ENCODE data around the gene SNX33. TPM values are rescaled to one million over a fixed set of nuclear protein-coding genes. Genes with fewer than 3 reads are reported as not detected.
A peak's percentile ranks its signal among the peaks of the same experiment; 100 is the strongest.

Gene SNX33
- total and polyA plus RNA-seq, 2 donors from 2014 or later, result 14.2 to 20.2 TPM

DNA sequence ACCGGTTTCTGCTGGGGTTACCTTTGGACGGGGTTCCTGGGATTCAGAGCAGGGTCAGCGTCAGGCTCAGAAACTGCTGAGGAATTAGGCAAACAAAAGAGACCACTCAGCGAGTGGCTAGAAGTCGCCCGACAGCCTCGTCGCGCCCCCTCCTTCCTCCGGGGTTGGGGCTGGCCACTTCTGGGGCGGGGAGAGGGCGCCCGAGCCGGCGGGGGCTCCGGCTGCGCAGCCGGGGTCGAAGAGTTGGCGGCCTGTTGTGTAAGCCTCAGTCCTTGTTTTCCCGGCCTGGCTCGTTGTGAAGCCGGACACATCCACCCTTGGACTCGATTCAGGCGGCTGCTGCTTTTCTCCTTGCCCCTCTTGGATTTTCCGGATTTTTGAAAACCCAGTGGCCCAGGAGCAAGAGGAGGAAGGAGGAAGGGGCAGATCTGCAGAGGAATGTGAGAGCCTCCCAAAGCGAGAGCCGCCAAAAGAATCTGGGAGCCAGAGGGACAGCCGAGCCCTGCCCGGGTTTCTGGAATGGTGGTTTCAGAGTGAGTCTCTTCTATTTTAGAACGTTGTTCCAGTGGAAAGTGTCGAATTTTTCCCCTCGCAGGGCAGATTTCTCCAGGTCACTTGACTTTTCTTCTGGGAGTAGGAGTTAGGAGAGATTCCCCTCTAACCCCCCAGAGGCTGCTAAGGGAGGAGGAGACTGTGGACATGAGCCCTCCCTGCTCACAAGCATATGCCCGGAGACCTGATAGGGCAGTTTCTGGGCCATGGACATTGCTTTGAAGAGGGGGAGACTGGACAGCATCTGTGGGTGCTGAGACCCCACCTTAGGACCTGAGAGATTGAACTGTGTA lies 666 bp downstream of the SNX33 start:
- Histone ChIP-seq H3K27me3 (ENCODE audit: control insufficient read depth, insufficient read depth, low read length) (no peaks in the 10 kb centered on the region), H3K36me3 (ENCODE audit: control insufficient read depth in 2 of 3, insufficient read depth in 3 of 3, low read length in 3 of 3) (peaks cover 0 to 6% (median 0%) of the 10 kb centered on the region in 3 donors), H3K4me1 (ENCODE audit: control insufficient read depth in 2 of 3, insufficient read depth in 2 of 3, low read depth in 1 of 3, low read length in 3 of 3) (peaks cover 0 to 51% (median 38%) of the 10 kb centered on the region in 3 donors), H3K9me3 (ENCODE audit: control insufficient read depth in 2 of 3, insufficient read depth in 1 of 3, low read length in 3 of 3) (no peaks in the 10 kb centered on the region), H3K4me3 (ENCODE audit: low read length in 3 of 3) (peak overlapping the region; percentile 84 to 96 (median 93)), H3K27ac (ENCODE audit: low read depth in 2 of 2, low read length in 2 of 2) (peak overlapping the region; percentile 96), H3K9ac (ENCODE audit: low read length in 3 of 3) (peak overlapping the region; percentile 75 to 99 (median 81))
- FAIRE-seq (no peak), DNase-seq (peak in 2 of 5 donors; percentile 64 to 87)
- intact Hi-C loops (cut with DNase I), result no loop called here
- TF ChIP-seq, protein P1, sequence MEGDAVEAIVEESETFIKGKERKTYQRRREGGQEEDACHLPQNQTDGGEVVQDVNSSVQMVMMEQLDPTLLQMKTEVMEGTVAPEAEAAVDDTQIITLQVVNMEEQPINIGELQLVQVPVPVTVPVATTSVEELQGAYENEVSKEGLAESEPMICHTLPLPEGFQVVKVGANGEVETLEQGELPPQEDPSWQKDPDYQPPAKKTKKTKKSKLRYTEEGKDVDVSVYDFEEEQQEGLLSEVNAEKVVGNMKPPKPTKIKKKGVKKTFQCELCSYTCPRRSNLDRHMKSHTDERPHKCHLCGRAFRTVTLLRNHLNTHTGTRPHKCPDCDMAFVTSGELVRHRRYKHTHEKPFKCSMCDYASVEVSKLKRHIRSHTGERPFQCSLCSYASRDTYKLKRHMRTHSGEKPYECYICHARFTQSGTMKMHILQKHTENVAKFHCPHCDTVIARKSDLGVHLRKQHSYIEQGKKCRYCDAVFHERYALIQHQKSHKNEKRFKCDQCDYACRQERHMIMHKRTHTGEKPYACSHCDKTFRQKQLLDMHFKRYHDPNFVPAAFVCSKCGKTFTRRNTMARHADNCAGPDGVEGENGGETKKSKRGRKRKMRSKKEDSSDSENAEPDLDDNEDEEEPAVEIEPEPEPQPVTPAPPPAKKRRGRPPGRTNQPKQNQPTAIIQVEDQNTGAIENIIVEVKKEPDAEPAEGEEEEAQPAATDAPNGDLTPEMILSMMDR (IDR thresholded peaks at IDR 0.05; ENCODE audit: borderline replicate concordance, extremely low read depth, insufficient read depth), result no peak

DNA sequence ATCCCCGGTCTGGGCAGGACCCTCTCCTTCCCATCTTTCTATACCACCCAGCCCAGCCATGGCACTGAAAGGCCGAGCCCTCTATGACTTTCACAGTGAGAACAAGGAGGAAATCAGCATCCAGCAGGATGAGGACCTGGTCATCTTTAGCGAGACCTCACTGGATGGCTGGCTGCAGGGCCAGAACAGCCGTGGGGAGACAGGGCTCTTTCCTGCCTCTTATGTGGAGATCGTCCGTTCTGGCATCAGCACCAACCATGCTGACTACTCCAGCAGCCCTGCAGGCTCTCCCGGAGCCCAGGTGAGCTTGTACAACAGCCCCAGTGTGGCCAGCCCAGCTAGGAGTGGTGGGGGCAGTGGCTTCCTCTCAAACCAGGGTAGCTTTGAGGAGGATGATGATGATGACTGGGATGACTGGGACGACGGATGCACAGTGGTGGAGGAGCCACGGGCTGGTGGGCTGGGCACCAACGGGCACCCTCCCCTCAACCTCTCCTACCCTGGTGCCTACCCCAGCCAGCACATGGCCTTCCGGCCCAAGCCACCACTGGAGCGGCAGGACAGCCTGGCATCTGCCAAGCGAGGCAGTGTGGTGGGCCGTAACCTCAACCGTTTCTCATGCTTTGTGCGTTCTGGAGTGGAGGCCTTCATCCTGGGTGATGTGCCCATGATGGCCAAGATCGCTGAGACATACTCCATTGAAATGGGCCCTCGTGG lies 1.5 kb downstream of the SNX33 start:
- peaks cover 0 to 53% (median 38%) of the 10 kb centered on the region in 3 donors for H3K4me1 ChIP-seq (ENCODE audit: control insufficient read depth in 2 of 3, insufficient read depth in 2 of 3, low read depth in 1 of 3, low read length in 3 of 3)
- peaks cover 0 to 6% (median 0%) of the 10 kb centered on the region in 3 donors for H3K36me3 ChIP-seq (ENCODE audit: control insufficient read depth in 2 of 3, insufficient read depth in 3 of 3, low read length in 3 of 3)
- H3K27me3 ChIP-seq (ENCODE audit: control insufficient read depth, insufficient read depth, low read length), result no peaks in the 10 kb centered on the region
- no peaks in the 10 kb centered on the region for H3K9me3 ChIP-seq (ENCODE audit: control insufficient read depth in 2 of 3, insufficient read depth in 1 of 3, low read length in 3 of 3)
- DNase-seq (peak in 1 of 5 donors; percentile 46), FAIRE-seq (no peak)
- peak overlapping the region; percentile 84 to 96 (median 93) for H3K4me3 ChIP-seq (ENCODE audit: low read length in 3 of 3)
- intact Hi-C loops (cut with DNase I), result no loop called here
- H3K9ac ChIP-seq (ENCODE audit: low read length in 3 of 3), result peak overlapping the region; percentile 4 to 99 (median 49)
- H3K27ac ChIP-seq (ENCODE audit: low read depth in 2 of 2, low read length in 2 of 2), result peak overlapping the region; percentile 96
- TF ChIP-seq, protein P1 (IDR thresholded peaks at IDR 0.05; ENCODE audit: borderline replicate concordance, extremely low read depth, insufficient read depth), result no peak

DNA sequence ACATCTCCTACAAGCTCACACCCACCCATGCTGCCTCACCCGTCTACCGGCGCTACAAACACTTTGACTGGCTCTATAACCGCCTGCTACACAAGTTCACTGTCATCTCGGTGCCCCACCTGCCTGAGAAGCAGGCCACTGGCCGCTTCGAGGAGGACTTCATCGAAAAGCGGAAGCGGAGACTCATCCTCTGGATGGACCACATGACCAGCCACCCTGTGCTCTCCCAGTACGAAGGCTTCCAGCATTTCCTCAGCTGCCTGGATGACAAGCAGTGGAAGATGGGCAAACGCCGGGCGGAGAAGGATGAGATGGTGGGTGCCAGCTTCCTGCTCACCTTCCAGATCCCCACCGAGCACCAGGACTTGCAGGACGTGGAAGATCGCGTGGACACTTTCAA lies 2.1 kb downstream of the SNX33 start:
- peak overlapping the region in 1 of 3 donors; percentile 99 for H3K9ac ChIP-seq (ENCODE audit: low read length in 3 of 3)
- peaks cover 0 to 53% (median 38%) of the 10 kb centered on the region in 3 donors for H3K4me1 ChIP-seq (ENCODE audit: control insufficient read depth in 2 of 3, insufficient read depth in 2 of 3, low read depth in 1 of 3, low read length in 3 of 3)
- no peaks in the 10 kb centered on the region for H3K9me3 ChIP-seq (ENCODE audit: control insufficient read depth in 2 of 3, insufficient read depth in 1 of 3, low read length in 3 of 3)
- H3K4me3 ChIP-seq (ENCODE audit: low read length in 3 of 3), result peak overlapping the region in 1 of 3 donors; percentile 96
- peaks cover 0 to 6% (median 0%) of the 10 kb centered on the region in 3 donors for H3K36me3 ChIP-seq (ENCODE audit: control insufficient read depth in 2 of 3, insufficient read depth in 3 of 3, low read length in 3 of 3)
- no peak overlapping the region for H3K27ac ChIP-seq (ENCODE audit: low read depth in 2 of 2, low read length in 2 of 2)
- DNase-seq, result no peak
- TF ChIP-seq, protein P1 (IDR thresholded peaks at IDR 0.05; ENCODE audit: borderline replicate concordance, extremely low read depth, insufficient read depth), result no peak
- no peaks in the 10 kb centered on the region for H3K27me3 ChIP-seq (ENCODE audit: control insufficient read depth, insufficient read depth, low read length)
- FAIRE-seq, result no peak
- intact Hi-C loops (cut with DNase I), result no loop called here
